ENCODE data around the gene PNKP.
"Not testable (repeated sequence)": the region's sequence is repeated elsewhere in the genome, so short reads cannot be mapped to it uniquely, and the experiment has no call there.

The PNKP gene

DNA sequence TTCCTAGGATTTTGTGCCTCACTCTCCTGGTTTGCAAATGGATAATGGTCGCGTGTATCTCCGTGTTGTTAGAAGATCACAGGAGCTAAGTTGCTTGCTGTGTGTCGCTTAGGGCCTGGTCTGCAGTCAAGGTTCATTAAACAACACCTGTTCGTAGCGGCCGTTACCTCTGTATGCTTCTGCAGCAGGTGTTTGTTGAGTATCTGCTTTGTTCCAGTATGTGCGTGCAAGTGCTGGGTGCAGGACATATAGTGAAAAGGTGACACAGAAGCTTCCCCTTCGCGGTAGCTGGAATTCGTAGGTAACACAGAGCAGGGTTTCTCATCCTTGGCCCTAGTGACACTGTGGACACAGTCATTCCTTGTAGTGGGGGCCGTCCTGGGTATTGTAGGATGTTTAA lies 43.9 kb downstream of the PNKP start:
- no peak for DNase-seq (ENCODE audit: low read depth in 2 of 2)

GRCh38 chr19:49820125-49820524 lies 47.3 kb downstream of the PNKP start:
- no peak for DNase-seq (ENCODE audit: low read depth in 2 of 2)

GRCh38 chr19:49819452-49820115 lies 47.8 kb downstream of the PNKP start:
- not testable (repeated sequence) for DNase-seq (ENCODE audit: low read depth in 2 of 2)

GRCh38 chr19:49818649-49819370 lies 48.6 kb downstream of the PNKP start:
- DNase-seq (ENCODE audit: low read depth in 2 of 2) = no peak

GRCh38 chr19:49817964-49818648 lies 49.3 kb downstream of the PNKP start, which contains the start of gene MED25:
MED25 (plus strand) TSS chr19:49818289; CDS start chr19:49818342, 53 bp downstream.
- DNase-seq (ENCODE audit: low read depth in 2 of 2) = peak; percentile 61 to 66

- no peak for DNase-seq (ENCODE audit: low read depth in 2 of 2)
These were observed 50.8 kb downstream of the PNKP start for GRCh38 chr19:49816590-49816989.

DNA sequence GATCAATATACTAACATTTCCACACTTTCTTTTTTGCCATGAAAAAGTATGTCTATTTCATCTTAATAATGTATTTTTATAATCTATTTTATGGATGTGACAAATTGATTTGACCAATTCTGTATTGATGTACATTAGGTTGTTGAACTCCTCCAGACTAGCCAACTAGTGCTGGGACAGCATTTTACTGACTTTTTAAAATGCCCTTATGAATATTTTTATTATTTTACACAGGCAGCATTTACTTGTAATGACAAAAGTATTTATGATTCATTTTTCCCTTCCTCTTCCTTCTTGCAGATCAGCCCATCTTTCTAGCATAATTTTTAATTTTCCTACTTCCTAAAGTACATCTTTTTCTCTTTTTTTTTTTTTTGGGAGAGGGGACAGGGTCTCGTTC lies 53.4 kb downstream of the PNKP start:
- no peak for DNase-seq (ENCODE audit: low read depth in 2 of 2)

DNA sequence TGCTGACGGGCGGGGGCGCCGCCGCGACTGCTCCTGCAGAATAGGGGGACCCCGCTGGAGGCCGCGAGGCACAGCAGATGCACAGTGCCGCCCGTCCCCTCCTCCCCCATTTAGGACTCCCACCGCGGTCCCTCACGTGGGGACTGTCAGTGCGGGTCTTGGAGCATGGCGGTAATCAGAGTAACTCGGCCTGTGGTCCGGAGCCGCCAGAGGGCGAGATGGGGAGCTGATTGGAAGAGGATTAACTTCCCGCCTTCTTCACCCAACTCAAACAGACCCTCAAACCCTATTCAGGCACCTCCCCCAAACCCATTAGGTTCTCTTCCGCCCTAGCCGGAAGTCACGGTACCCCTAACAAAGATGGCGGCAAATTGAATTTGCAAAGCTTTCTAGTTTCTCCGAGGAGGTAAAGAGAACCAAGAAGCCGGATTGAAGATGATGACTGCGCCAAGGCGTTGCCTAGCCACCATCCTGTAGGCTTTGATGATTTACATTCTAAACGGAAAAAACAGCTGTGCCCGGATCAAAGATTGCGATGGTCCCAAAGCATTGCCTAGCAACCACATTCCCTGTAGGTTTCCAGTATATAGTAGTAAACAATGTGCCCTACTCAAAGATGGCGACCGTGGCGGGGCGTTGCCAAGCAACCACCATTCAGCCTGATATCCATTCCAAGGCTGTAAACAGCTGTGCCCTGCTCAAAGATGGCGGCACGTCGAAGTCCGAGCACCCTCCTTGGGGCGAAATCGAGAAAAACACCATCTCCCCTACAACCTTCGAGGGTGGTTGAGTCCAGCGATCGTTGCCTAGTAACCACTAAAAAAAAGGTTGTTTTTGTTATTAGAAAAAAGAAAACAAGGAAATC lies 54.1 kb downstream of the PNKP start, which contains the start of gene FUZ:
Gene FUZ, minus strand, starts transcription at position 296 of the 865 bp plus-strand sequence. Its CDS starts 186 bp downstream, at position 110.
- peak; percentile 96 for DNase-seq (ENCODE audit: low read depth in 2 of 2)

- DNase-seq (ENCODE audit: low read depth in 2 of 2) = no peak
These were observed 54.9 kb downstream of the PNKP start for GRCh38 chr19:49812452-49812996.

GRCh38 chr19:49811328-49811727 lies 56.0 kb downstream of the PNKP start:
- DNase-seq (ENCODE audit: low read depth in 2 of 2) = no peak
